NCI-H1048 (cell line): ENCODE measurements around the gene ITGB4.
"Not testable (repeated sequence)": the region's sequence is repeated elsewhere in the genome, so short reads cannot be mapped to it uniquely, and the experiment has no call there.

ENCODE experiments used
- DNase-seq: peaks from one replicate; lab custom pipeline; 2025; lab: John Stamatoyannopoulos, UW

ITGB4 gene

GRCh38 chr17:75771334-75772281, 50.3 kb downstream of the ITGB4 start:
- DNase-seq = no peak

GRCh38 chr17:75773121-75773807, 52.0 kb downstream of the ITGB4 start:
- no peak for DNase-seq

GRCh38 chr17:75773808-75774470, 52.7 kb downstream of the ITGB4 start:
- no peak for DNase-seq

- DNase-seq = no peak
Observed at GRCh38 chr17:75774471-75774990, 53.3 kb downstream of the ITGB4 start.

GRCh38 chr17:75774991-75775668, 53.9 kb downstream of the ITGB4 start:
- DNase-seq = no peak

GRCh38 chr17:75776386-75777295, 55.4 kb downstream of the ITGB4 start:
- DNase-seq = no peak

- no peak for DNase-seq
Observed at GRCh38 chr17:75777296-75777922, 56.1 kb downstream of the ITGB4 start.

GRCh38 chr17:75778066-75778860, 57.0 kb downstream of the ITGB4 start:
- not testable (repeated sequence) for DNase-seq

GRCh38 chr17:75778861-75779249, 57.6 kb downstream of the ITGB4 start:
- no peak for DNase-seq

GRCh38 chr17:75779250-75779986, 58.2 kb downstream of the ITGB4 start:
- DNase-seq = peak; percentile 94

GRCh38 chr17:75779987-75780889, 59.0 kb downstream of the ITGB4 start:
- no peak for DNase-seq

GRCh38 chr17:75783069-75783783, 62.0 kb downstream of the ITGB4 start:
- DNase-seq = peak; percentile 71

- no peak for DNase-seq
Observed at GRCh38 chr17:75783803-75784472, 62.7 kb downstream of the ITGB4 start.

GRCh38 chr17:75784473-75785015, 63.3 kb downstream of the ITGB4 start, which contains the start of gene UNK:
UNK (plus strand) TSS chr17:75784806; CDS start chr17:75784881, 75 bp downstream.
- peak; percentile 94 for DNase-seq

- DNase-seq = peak; percentile 87
Observed at GRCh38 chr17:75785016-75785890, 64.0 kb downstream of the ITGB4 start.
